ENCODE data around the gene FGFBP2.
A peak's percentile ranks its signal among the peaks of the same experiment; 100 is the strongest.
"Not testable (repeated sequence)": the region's sequence is repeated elsewhere in the genome, so short reads cannot be mapped to it uniquely, and the experiment has no call there.

FGFBP2 gene

GRCh38 chr4:15929540-15929939 lies 33.4 kb downstream of the FGFBP2 start:
- no peak for DNase-seq

GRCh38 chr4:15928883-15929282 lies 34.1 kb downstream of the FGFBP2 start:
- no peak for DNase-seq

GRCh38 chr4:15926486-15926885 lies 36.5 kb downstream of the FGFBP2 start:
- DNase-seq = no peak

GRCh38 chr4:15925830-15926229 lies 37.1 kb downstream of the FGFBP2 start:
- DNase-seq = no peak

GRCh38 chr4:15921592-15921932 lies 41.4 kb downstream of the FGFBP2 start:
- no peak for DNase-seq

GRCh38 chr4:15920723-15921591 lies 42.0 kb downstream of the FGFBP2 start:
- peak in 1 of 2 experiments; percentile 48 for DNase-seq

GRCh38 chr4:15918484-15919129 lies 44.4 kb downstream of the FGFBP2 start:
- peak in 1 of 2 experiments; percentile 40 for DNase-seq

GRCh38 chr4:15917297-15917696 lies 45.7 kb downstream of the FGFBP2 start:
- DNase-seq = no peak

GRCh38 chr4:15916358-15916757 lies 46.6 kb downstream of the FGFBP2 start:
- DNase-seq = not testable (repeated sequence)

- DNase-seq = no peak
Measured at GRCh38 chr4:15914736-15915135, 48.2 kb downstream of the FGFBP2 start.

- DNase-seq = no peak
Measured at GRCh38 chr4:15914291-15914690, 48.7 kb downstream of the FGFBP2 start.

GRCh38 chr4:15913631-15913970 lies 49.4 kb downstream of the FGFBP2 start:
- no peak for DNase-seq

GRCh38 chr4:15912961-15913630 lies 49.9 kb downstream of the FGFBP2 start:
- DNase-seq = no peak

GRCh38 chr4:15912236-15912635 lies 50.7 kb downstream of the FGFBP2 start:
- no peak for DNase-seq
